ENCODE measurements around the gene NTSR1.

The NTSR1 gene

DNA sequence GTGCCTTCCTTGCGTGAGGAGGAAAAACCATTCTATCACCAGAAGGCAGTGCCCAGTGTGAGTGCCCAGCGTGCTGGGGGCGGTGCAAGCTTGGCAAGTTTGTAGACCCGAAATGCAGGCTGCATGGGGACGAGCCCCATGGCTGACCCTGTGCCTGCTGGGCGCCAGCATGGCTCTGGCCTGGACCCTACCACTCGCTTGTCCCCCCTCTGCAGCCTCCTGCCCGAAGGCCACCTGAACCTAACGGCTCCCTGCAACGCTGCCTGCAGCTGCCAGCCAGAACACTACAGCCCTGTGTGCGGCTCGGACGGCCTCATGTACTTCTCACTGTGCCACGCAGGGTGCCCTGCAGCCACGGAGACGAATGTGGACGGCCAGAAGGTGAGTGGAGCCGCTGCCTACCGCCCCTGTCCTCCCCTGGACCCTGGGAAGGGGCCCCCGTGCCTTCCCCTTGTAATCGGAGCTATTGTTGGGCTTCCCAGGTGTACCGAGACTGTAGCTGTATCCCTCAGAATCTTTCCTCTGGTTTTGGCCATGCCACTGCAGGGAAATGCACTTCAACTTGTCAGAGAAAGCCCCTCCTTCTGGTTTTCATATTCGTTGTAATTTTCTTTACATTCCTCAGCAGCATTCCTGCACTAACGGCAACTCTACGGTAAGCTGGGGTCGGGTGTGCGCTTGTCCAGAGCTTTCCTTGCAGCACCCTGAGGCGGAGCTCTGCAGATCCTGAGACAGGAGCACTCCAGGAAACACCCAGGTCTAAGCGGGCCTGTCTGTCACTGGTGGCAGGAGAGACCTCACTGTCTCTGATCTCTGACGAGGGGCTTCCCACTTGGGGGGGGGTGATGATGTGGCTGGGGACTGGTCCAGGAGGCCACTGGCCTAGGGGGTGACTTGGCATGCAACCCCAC, 40.9 kb upstream of the NTSR1 start:
- Mint-ChIP-seq H3K4me1 (ENCODE audit: low read depth) (no peaks in the 10 kb centered on the region), H3K9me3 (no peaks in the 10 kb centered on the region), H3K4me3 (no peak overlapping the region)

DNA sequence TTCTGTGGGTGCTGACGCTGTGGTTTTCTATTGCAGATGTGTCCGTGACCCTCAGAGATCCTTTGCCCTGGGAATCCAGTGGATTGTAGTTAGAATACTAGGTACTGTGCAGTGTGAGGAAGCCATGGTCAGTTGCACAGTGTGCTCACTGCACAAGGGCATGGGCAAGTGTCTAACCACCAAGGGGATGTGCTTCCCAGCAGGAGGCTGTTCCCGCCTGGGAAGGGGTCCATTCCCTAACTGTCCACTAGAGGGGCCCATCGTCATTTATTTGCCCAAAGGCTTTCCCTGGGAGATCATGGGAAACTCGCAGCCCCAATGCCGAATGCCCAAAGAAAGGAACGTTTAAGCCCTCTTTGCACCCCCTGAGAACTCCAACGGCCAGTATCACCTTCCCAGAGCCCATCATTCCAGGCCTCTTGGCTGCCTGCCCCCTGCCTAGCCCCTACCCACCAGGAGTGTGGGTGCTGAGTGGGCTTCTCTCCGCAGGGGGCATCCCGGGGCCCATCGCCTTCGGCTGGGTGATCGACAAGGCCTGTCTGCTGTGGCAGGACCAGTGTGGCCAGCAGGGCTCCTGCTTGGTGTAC, 40.1 kb upstream of the NTSR1 start:
- Mint-ChIP-seq H3K9me3 (no peaks in the 10 kb centered on the region), H3K4me1 (ENCODE audit: low read depth) (no peaks in the 10 kb centered on the region), H3K4me3 (no peak overlapping the region), H3K36me3 (ENCODE audit: low read depth) (peaks cover 37% of the 10 kb centered on the region), H3K27ac (no peak overlapping the region), H3K27me3 (no peaks in the 10 kb centered on the region)

More for the DNA sequence above, 40.9 kb upstream of the NTSR1 start:
- H3K27me3 Mint-ChIP-seq: no peaks in the 10 kb centered on the region
- peaks cover 42% of the 10 kb centered on the region for H3K36me3 Mint-ChIP-seq (ENCODE audit: low read depth)
- H3K27ac Mint-ChIP-seq: no peak overlapping the region

DNA sequence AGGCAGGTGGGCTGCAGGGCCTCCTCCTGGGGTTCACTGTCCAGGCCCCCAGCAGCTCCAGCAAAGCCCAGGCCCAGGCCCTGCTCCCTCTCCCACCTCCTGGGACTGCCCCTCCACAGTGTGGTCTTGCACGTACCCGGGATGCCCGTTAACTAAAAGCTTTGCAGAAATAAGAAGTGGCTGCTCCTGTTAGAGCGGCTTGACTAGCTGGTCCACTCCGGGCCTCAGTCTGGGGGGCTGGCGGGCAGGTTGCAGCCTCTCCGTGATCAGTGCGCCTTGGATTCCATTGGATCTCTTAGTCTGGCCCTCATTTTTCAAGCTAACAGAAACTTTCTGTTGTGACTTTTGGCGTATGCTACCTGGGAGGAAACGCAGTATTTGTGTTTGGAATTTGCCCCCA, 39.4 kb upstream of the NTSR1 start:
- H3K27ac Mint-ChIP-seq: no peak overlapping the region
- H3K36me3 Mint-ChIP-seq (ENCODE audit: low read depth): peaks cover 37% of the 10 kb centered on the region
- H3K4me1 Mint-ChIP-seq (ENCODE audit: low read depth): no peaks in the 10 kb centered on the region
- no peaks in the 10 kb centered on the region for H3K9me3 Mint-ChIP-seq
- no peak overlapping the region for H3K4me3 Mint-ChIP-seq
- no peaks in the 10 kb centered on the region for H3K27me3 Mint-ChIP-seq

DNA sequence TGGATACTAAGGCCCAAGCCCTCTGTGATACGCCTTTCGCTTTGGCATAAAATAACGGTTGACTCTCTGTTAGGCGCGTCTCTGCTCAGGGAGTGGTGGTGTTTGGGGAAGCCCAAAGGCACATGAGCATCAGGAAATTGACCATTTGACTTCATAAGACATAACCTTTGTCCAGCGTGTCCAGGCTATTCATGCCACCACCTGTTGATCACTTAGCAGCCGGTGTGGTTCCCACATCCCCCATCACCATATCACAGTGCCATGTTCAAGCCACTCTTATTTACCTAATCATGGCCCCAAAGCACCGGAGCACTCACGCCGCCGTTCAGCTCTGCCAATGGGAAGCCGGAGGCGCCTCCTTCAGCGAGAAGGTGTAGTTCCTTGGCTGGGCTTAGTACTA, 38.5 kb upstream of the NTSR1 start:
- H3K4me3 Mint-ChIP-seq: no peak overlapping the region
- H3K27me3 Mint-ChIP-seq: no peaks in the 10 kb centered on the region
- no peak overlapping the region for H3K27ac Mint-ChIP-seq
- peaks cover 37% of the 10 kb centered on the region for H3K36me3 Mint-ChIP-seq (ENCODE audit: low read depth)
- H3K4me1 Mint-ChIP-seq (ENCODE audit: low read depth): no peaks in the 10 kb centered on the region
- no peaks in the 10 kb centered on the region for H3K9me3 Mint-ChIP-seq

DNA sequence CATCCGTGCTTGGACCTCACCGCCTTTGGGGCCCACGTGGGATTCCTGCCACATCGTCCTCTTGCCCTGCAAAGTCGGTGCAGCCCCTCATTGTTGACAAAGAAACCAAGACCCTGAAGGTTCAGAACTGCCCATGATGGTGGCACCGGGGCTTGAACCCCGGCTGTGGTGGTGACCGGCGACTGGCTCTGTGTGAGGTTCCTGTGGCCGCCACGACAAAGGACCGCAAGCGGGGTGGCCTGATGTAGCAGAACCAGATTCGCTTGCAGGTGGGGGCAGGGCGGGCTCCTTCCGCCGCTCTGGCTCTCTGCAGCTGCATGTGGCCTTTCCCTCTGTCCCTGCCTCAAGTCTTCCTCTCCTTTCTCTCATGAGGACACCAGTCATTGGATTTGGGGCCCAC, 37.6 kb upstream of the NTSR1 start:
- Mint-ChIP-seq H3K27ac (no peak overlapping the region), H3K4me3 (no peak overlapping the region), H3K27me3 (no peaks in the 10 kb centered on the region), H3K36me3 (ENCODE audit: low read depth) (peaks cover 37% of the 10 kb centered on the region), H3K9me3 (no peaks in the 10 kb centered on the region), H3K4me1 (ENCODE audit: low read depth) (no peaks in the 10 kb centered on the region)

DNA sequence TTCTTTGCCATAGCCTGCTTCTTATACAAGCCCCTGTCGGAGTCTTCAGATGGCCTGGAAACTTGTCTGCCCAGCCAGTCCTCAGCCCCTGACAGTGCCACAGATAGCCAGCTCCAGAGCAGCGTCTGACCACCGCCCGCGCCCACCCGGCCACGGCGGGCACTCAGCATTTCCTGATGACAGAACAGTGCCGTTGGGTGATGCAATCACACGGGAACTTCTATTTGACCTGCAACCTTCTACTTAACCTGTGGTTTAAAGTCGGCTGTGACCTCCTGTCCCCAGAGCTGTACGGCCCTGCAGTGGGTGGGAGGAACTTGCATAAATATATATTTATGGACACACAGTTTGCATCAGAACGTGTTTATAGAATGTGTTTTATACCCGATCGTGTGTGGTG, 36.9 kb upstream of the NTSR1 start:
- Mint-ChIP-seq H3K9me3 (no peaks in the 10 kb centered on the region), H3K36me3 (ENCODE audit: low read depth) (peaks cover 37% of the 10 kb centered on the region), H3K27me3 (no peaks in the 10 kb centered on the region), H3K4me3 (no peak overlapping the region), H3K27ac (no peak overlapping the region), H3K4me1 (ENCODE audit: low read depth) (no peaks in the 10 kb centered on the region)

DNA sequence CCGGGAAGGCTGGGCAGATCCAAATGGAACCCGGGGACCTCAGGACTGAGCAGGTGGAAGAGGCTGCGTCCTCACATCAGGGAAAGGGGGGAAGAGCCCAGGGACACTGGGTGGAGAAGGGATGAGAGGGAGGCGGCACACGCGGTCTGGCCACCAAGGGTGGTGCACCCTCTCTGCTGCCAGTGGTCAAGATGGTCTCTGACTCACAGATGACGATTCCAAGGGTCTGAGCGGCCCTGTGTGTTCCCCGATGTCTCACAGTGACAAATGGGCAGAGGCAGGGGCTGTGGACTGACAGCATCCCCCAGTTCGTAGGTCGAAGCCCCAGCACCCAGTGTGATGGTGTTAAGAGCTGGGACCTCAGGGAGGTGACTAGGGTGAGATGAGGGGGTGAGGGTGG, 34.3 kb upstream of the NTSR1 start:
- Mint-ChIP-seq H3K27ac (no peak overlapping the region), H3K4me3 (no peak overlapping the region), H3K9me3 (no peaks in the 10 kb centered on the region), H3K27me3 (no peaks in the 10 kb centered on the region), H3K36me3 (ENCODE audit: low read depth) (peaks cover 19% of the 10 kb centered on the region), H3K4me1 (ENCODE audit: low read depth) (no peaks in the 10 kb centered on the region)

DNA sequence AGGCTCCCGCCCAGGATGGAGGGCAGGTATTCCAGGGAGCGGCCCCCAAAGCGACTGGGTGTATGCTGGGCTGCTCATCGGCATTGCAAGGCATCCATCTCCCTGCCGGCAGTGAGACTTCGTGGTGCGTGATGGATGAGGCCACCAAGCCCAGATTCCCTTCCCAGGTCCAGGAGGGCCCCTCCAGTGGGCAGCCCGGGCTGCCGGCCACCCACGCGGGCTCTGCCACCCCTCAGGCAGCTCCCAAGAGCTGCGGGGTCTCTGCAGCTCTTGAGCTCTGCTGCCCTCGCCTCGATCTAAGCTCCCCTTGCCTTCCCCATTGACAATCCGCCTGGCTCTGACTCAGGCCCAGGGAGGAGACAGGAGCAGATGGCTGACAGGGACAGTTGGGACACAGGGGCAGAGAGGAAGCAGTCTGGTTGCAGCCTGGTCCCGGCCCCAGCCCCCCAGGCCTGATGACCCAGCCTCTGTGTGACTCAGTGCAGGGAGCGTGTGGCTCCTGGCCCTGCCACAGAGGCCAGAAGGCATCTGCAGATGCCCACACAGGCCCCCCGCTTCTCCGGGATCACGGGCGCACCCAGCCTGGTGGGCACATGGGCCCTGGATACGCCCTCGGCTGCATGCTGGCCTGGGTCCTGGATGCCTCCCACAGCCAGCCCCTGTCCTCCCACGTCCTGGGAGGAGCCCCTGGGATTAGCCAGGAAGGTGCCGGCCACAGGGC, 33.3 kb upstream of the NTSR1 start:
- no peaks in the 10 kb centered on the region for H3K9me3 Mint-ChIP-seq
- no peaks in the 10 kb centered on the region for H3K4me1 Mint-ChIP-seq (ENCODE audit: low read depth)
- no peak overlapping the region for H3K4me3 Mint-ChIP-seq
- H3K36me3 Mint-ChIP-seq (ENCODE audit: low read depth): peaks cover 10% of the 10 kb centered on the region
- H3K27ac Mint-ChIP-seq: no peak overlapping the region
- no peaks in the 10 kb centered on the region for H3K27me3 Mint-ChIP-seq

DNA sequence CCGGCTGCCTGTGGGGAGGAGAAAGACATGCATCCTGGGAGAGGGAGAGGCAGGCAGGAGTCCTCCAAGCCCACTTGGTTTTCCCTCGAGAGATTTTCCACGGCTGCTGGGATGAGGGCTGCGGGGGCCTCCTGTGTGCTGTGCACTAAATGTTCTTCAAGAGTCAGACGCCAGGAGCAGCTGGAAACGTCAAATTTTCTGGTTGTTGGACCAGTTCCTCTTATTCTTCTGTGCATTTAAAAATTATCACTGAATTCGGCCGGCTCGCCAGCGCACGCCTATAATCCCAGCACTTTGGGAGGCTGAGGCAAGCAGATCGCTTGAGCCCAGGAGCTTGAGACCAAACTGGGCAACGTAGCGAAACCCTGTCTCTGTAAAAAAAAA, 32.8 kb upstream of the NTSR1 start:
- no peak overlapping the region for H3K4me3 Mint-ChIP-seq
- no peaks in the 10 kb centered on the region for H3K4me1 Mint-ChIP-seq (ENCODE audit: low read depth)
- peaks cover 10% of the 10 kb centered on the region for H3K36me3 Mint-ChIP-seq (ENCODE audit: low read depth)
- H3K27me3 Mint-ChIP-seq: no peaks in the 10 kb centered on the region
- no peaks in the 10 kb centered on the region for H3K9me3 Mint-ChIP-seq
- no peak overlapping the region for H3K27ac Mint-ChIP-seq

DNA sequence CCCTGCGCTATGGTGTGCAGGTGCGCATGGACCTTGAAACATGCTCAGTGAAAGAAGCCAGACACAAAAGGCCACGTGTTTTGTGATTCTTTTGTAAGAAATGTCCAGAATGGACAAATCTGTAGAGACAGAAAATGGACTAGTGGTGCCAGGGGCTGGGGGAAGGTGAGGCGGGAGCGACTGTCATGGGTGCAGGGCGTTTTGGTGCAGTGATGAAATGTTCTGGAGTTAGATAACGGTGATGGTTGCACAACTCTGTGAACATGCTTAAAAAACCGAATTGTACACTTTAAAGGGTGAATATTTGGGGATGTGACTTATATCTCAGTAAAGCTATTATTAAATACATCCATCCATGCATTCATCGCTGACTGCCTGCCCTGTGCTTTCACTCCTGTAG, 31.7 kb upstream of the NTSR1 start:
- no peak overlapping the region for H3K27ac Mint-ChIP-seq
- H3K36me3 Mint-ChIP-seq (ENCODE audit: low read depth): peaks cover under 1% of the 10 kb centered on the region
- no peaks in the 10 kb centered on the region for H3K4me1 Mint-ChIP-seq (ENCODE audit: low read depth)
- no peak overlapping the region for H3K4me3 Mint-ChIP-seq
- no peaks in the 10 kb centered on the region for H3K27me3 Mint-ChIP-seq
- H3K9me3 Mint-ChIP-seq: no peaks in the 10 kb centered on the region

DNA sequence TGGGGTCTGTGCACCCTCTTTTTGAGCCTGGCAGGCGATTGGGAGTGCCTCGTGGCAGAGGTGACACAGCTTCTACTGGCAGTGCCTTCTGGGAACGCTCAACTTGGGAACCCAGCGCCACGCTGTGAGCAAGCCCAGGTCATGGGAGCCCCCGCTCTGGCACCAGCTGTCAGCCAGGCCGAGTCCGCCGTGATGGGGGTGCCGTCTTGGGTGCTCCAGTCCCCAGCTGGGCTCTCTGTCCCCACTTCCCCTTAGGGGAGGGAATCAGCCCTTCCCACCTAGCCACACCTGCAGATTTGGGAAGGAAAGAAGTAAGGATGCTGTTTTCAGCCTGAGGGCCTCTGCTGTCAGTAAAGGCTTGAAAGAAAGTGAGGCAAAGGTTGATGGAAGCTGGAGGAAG, 31.0 kb upstream of the NTSR1 start:
- H3K4me3 Mint-ChIP-seq: no peak overlapping the region
- no peak overlapping the region for H3K27ac Mint-ChIP-seq
- no peaks in the 10 kb centered on the region for H3K27me3 Mint-ChIP-seq
- H3K36me3 Mint-ChIP-seq (ENCODE audit: low read depth): no peaks in the 10 kb centered on the region
- H3K4me1 Mint-ChIP-seq (ENCODE audit: low read depth): no peaks in the 10 kb centered on the region
- H3K9me3 Mint-ChIP-seq: no peaks in the 10 kb centered on the region

DNA sequence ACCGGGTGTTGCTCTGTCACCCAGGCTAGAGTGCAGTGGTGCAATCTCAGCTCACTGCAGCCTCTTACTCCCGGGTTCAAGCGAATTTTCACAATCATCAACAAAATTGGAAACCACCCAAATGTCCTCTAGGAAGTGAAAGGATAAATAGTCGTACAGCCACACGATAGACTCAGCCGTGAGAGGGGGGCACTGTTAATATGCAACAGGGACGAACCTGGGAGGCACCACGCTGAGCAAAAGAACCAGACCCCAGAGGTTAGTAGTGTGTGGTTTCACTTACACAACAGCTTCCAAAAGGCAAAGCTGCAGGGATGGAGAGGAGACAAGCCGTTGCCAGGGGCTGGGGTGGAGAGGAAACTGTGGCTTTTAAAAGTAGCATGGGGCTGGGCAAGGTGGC, 30.1 kb upstream of the NTSR1 start:
- Mint-ChIP-seq H3K4me1 (ENCODE audit: low read depth) (no peaks in the 10 kb centered on the region), H3K27me3 (no peaks in the 10 kb centered on the region), H3K4me3 (no peak overlapping the region), H3K27ac (no peak overlapping the region), H3K36me3 (ENCODE audit: low read depth) (no peaks in the 10 kb centered on the region), H3K9me3 (no peaks in the 10 kb centered on the region)

DNA sequence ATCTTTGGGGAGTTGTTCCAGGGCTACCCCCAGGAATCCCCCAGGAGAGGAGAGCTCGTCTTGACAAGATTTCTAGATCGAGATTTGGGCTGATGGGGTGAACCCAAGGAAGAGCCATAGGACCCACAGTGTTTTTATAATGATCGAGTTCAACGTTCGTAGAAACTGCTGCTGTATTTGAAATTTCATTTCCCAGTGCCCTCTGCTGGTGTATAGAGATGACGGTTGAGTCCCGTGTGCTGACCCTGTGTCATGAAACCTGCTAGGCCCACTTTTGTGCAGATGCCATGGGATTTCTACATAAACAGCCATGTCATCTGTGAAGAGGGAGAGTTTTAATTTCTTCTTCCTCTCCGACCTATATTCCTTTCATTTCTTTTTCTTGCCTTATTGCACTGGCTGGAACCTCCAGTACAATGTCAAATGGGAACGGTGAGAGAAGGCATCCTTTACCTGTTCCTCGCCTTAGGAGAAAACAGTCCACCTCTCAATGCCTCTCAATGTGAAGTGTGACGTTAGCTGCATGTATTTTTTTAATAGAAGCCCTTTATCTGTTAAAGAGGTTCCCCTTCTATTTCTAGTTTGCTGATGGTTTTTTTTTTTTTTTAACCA, 28.6 kb upstream of the NTSR1 start:
- Mint-ChIP-seq H3K4me3 (no peak overlapping the region), H3K9me3 (no peaks in the 10 kb centered on the region), H3K36me3 (ENCODE audit: low read depth) (no peaks in the 10 kb centered on the region), H3K4me1 (ENCODE audit: low read depth) (no peaks in the 10 kb centered on the region), H3K27me3 (no peaks in the 10 kb centered on the region), H3K27ac (no peak overlapping the region)

DNA sequence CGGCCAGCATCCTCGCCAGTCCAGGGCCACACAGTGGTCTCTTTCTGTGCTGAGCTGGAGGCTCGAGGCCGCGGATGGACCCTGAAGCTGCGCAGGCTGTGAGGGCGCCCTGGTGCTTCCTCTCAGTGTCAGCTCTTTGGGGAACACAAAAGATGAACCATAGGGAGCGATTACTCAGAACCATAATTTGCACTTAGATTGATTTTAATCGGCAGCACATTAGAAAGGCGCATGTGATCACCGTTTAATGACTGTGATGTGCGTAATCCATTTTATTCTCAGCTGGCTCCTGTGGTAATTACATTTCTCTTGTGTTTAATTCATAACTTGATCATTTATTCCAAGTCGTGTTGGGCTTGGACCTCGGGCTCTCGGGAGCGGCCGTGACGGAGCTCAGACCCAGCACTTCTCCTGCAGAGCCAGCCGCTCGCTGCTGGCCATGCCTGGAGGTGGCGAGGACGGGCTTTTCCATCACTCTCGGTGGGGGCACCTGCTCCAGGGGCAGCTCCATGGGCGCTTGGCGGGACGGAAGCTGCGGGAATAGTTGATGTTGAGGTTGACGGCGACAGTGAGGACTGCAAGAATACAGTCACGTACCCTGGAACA, 25.6 kb upstream of the NTSR1 start:
- H3K27ac Mint-ChIP-seq: no peak overlapping the region
- no peak overlapping the region for H3K4me3 Mint-ChIP-seq
- H3K9me3 Mint-ChIP-seq: no peaks in the 10 kb centered on the region
- peaks cover 4% of the 10 kb centered on the region for H3K4me1 Mint-ChIP-seq (ENCODE audit: low read depth)
- no peaks in the 10 kb centered on the region for H3K36me3 Mint-ChIP-seq (ENCODE audit: low read depth)
- peaks cover 6% of the 10 kb centered on the region for H3K27me3 Mint-ChIP-seq
